ENCODE results near the gene MAP3K3.

The MAP3K3 gene

GRCh38 chr17:63686138-63686685 is 64.0 kb downstream of the MAP3K3 start:
- CTCF ChIA-PET, result interaction anchor here (0.6 to 2.6 kb wide), 4 partner anchors 10 to 102 kb away, joined by 3 to 7 read pairs (median 4); no protein-coding TSS in a partner anchor

GRCh38 chr17:63688396-63689020 is 66.3 kb downstream of the MAP3K3 start:
- H3K36me3 ChIP-seq (ENCODE audit: control insufficient read depth in 4 of 4, insufficient read depth in 4 of 4, low read length in 3 of 4), result peaks cover 34 to 84% (median 64%) of the 10 kb centered on the region in 4 experiments
- H3K27ac ChIP-seq (ENCODE audit: insufficient read depth in 1 of 2, low read depth in 1 of 2, low read length in 2 of 2, poor library complexity in 1 of 2, severe bottlenecking in 2 of 2), result no peak overlapping the region
- WGBS (ENCODE audit: insufficient coverage), result 96% methylated on average over 10 of the region's 12 CpGs
- H3K9me3 ChIP-seq (ENCODE audit: control extremely low read depth in 1 of 5, control insufficient read depth in 4 of 5, insufficient read depth in 2 of 5, low read depth in 1 of 5, low read length in 4 of 5), result no peaks in the 10 kb centered on the region
- ChIA-PET POLR2A (interaction anchor here (0.7 to 1.3 kb wide), 2 partner anchors 8 to 12 kb away, joined by 3 to 4 read pairs; no protein-coding TSS in a partner anchor), CTCF (interaction anchor here (0.9 to 1.6 kb wide), 4 partner anchors 11 to 69 kb away, joined by 3 to 6 read pairs (median 4); no protein-coding TSS in a partner anchor)
- DNase-seq, result no peak
- H3K4me1 ChIP-seq (ENCODE audit: control extremely low read depth in 1 of 4, control insufficient read depth in 4 of 4, insufficient read depth in 4 of 4, low read length in 3 of 4), result no peaks in the 10 kb centered on the region
- H3K27me3 ChIP-seq (replicated peaks in 2 of 5; ENCODE audit: control insufficient read depth in 4 of 5, insufficient read depth in 5 of 5, low read length in 4 of 5), result no peaks in the 10 kb centered on the region
- H3K4me3 ChIP-seq (ENCODE audit: control insufficient read depth in 1 of 7, extremely low read depth in 1 of 7, insufficient read depth in 4 of 7, low read depth in 2 of 7, low read length in 6 of 7), result no peak overlapping the region

More at GRCh38 chr17:63686138-63686685, 64.0 kb downstream of the MAP3K3 start:
- WGBS (ENCODE audit: insufficient coverage), result 100% methylated on average over 3 of the region's 3 CpGs
- no peak for DNase-seq
- H3K4me1 ChIP-seq (ENCODE audit: control extremely low read depth in 1 of 4, control insufficient read depth in 4 of 4, insufficient read depth in 4 of 4, low read length in 3 of 4), result no peaks in the 10 kb centered on the region
- peaks cover 0 to 13% (median 2%) of the 10 kb centered on the region in 5 experiments for H3K9me3 ChIP-seq (ENCODE audit: control extremely low read depth in 1 of 5, control insufficient read depth in 4 of 5, insufficient read depth in 2 of 5, low read depth in 1 of 5, low read length in 4 of 5)
- no peak overlapping the region for H3K4me3 ChIP-seq (ENCODE audit: control insufficient read depth in 1 of 7, extremely low read depth in 1 of 7, insufficient read depth in 4 of 7, low read depth in 2 of 7, low read length in 6 of 7)
- H3K36me3 ChIP-seq (ENCODE audit: control insufficient read depth in 4 of 4, insufficient read depth in 4 of 4, low read length in 3 of 4), result peaks cover 37 to 83% (median 60%) of the 10 kb centered on the region in 4 experiments
- no peaks in the 10 kb centered on the region for H3K27me3 ChIP-seq (replicated peaks in 2 of 5; ENCODE audit: control insufficient read depth in 4 of 5, insufficient read depth in 5 of 5, low read length in 4 of 5)
- no peak overlapping the region for H3K27ac ChIP-seq (ENCODE audit: insufficient read depth in 1 of 2, low read depth in 1 of 2, low read length in 2 of 2, poor library complexity in 1 of 2, severe bottlenecking in 2 of 2)
- POLR2A ChIA-PET, result interaction anchor here (1.5 kb wide), 1 partner anchor 13 kb away, joined by 3 read pairs; no protein-coding TSS in a partner anchor

- POLR2A ChIA-PET, result no interaction called here
- Histone ChIP-seq H3K9me3 (ENCODE audit: control extremely low read depth in 1 of 5, control insufficient read depth in 4 of 5, insufficient read depth in 2 of 5, low read depth in 1 of 5, low read length in 4 of 5) (no peaks in the 10 kb centered on the region), H3K4me1 (ENCODE audit: control extremely low read depth in 1 of 4, control insufficient read depth in 4 of 4, insufficient read depth in 4 of 4, low read length in 3 of 4) (peaks cover 0 to 8% (median 4%) of the 10 kb centered on the region in 4 experiments), H3K27ac (ENCODE audit: insufficient read depth in 1 of 2, low read depth in 1 of 2, low read length in 2 of 2, poor library complexity in 1 of 2, severe bottlenecking in 2 of 2) (no peak overlapping the region), H3K27me3 (replicated peaks in 2 of 5; ENCODE audit: control insufficient read depth in 4 of 5, insufficient read depth in 5 of 5, low read length in 4 of 5) (no peaks in the 10 kb centered on the region), H3K4me3 (ENCODE audit: control insufficient read depth in 1 of 7, extremely low read depth in 1 of 7, insufficient read depth in 4 of 7, low read depth in 2 of 7, low read length in 6 of 7) (no peak overlapping the region), H3K36me3 (ENCODE audit: control insufficient read depth in 4 of 4, insufficient read depth in 4 of 4, low read length in 3 of 4) (peaks cover 33 to 86% (median 70%) of the 10 kb centered on the region in 4 experiments)
- 98% methylated on average over 14 of the region's 14 CpGs for WGBS (ENCODE audit: insufficient coverage)
- CTCF ChIA-PET, result interaction anchor here (1.0 to 2.3 kb wide), 2 partner anchors 14 to 25 kb away, joined by 3 to 13 read pairs; no protein-coding TSS in a partner anchor
- DNase-seq, result no peak
Measured at GRCh38 chr17:63689479-63689878, 67.3 kb downstream of the MAP3K3 start.

- CTCF ChIA-PET, result interaction anchor here (0.7 to 7.7 kb wide), 5 partner anchors 14 to 265 kb away, joined by 3 to 111 read pairs (median 8); no protein-coding TSS in a partner anchor
- H3K4me3 ChIP-seq (ENCODE audit: control insufficient read depth in 1 of 7, extremely low read depth in 1 of 7, insufficient read depth in 4 of 7, low read depth in 2 of 7, low read length in 6 of 7), result no peak overlapping the region
- no peak overlapping the region for H3K27ac ChIP-seq (ENCODE audit: insufficient read depth in 1 of 2, low read depth in 1 of 2, low read length in 2 of 2, poor library complexity in 1 of 2, severe bottlenecking in 2 of 2)
- H3K9me3 ChIP-seq (ENCODE audit: control extremely low read depth in 1 of 5, control insufficient read depth in 4 of 5, insufficient read depth in 2 of 5, low read depth in 1 of 5, low read length in 4 of 5), result no peaks in the 10 kb centered on the region
- POLR2A ChIA-PET, result interaction anchor here (1.6 kb wide), 1 partner anchor 15 kb away, joined by 4 read pairs; no protein-coding TSS in a partner anchor
- H3K36me3 ChIP-seq (ENCODE audit: control insufficient read depth in 4 of 4, insufficient read depth in 4 of 4, low read length in 3 of 4), result peaks cover 31 to 84% (median 71%) of the 10 kb centered on the region in 4 experiments
- WGBS (ENCODE audit: insufficient coverage), result 98% methylated on average over 11 of the region's 11 CpGs
- DNase-seq, result no peak
- peaks cover 0 to 29% (median 19%) of the 10 kb centered on the region in 4 experiments for H3K4me1 ChIP-seq (ENCODE audit: control extremely low read depth in 1 of 4, control insufficient read depth in 4 of 4, insufficient read depth in 4 of 4, low read length in 3 of 4)
- no peaks in the 10 kb centered on the region for H3K27me3 ChIP-seq (replicated peaks in 2 of 5; ENCODE audit: control insufficient read depth in 4 of 5, insufficient read depth in 5 of 5, low read length in 4 of 5)
Measured at GRCh38 chr17:63692195-63692816, 70.1 kb downstream of the MAP3K3 start.

- Histone ChIP-seq H3K9me3 (ENCODE audit: control extremely low read depth in 1 of 5, control insufficient read depth in 4 of 5, insufficient read depth in 2 of 5, low read depth in 1 of 5, low read length in 4 of 5) (no peaks in the 10 kb centered on the region), H3K27ac (ENCODE audit: insufficient read depth in 1 of 2, low read depth in 1 of 2, low read length in 2 of 2, poor library complexity in 1 of 2, severe bottlenecking in 2 of 2) (peak overlapping the region in 1 of 2 experiments; percentile 21)
- WGBS (ENCODE audit: insufficient coverage), result 95% methylated on average over 13 of the region's 18 CpGs
Measured at GRCh38 chr17:63693411-63694113, 71.3 kb downstream of the MAP3K3 start.

GRCh38 chr17:63694229-63694949 is 72.2 kb downstream of the MAP3K3 start:
- Histone ChIP-seq H3K4me1 (ENCODE audit: control extremely low read depth in 1 of 4, control insufficient read depth in 4 of 4, insufficient read depth in 4 of 4, low read length in 3 of 4) (peaks cover 0 to 46% (median 34%) of the 10 kb centered on the region in 4 experiments), H3K27me3 (replicated peaks in 2 of 5; ENCODE audit: control insufficient read depth in 4 of 5, insufficient read depth in 5 of 5, low read length in 4 of 5) (no peaks in the 10 kb centered on the region), H3K36me3 (ENCODE audit: control insufficient read depth in 4 of 4, insufficient read depth in 4 of 4, low read length in 3 of 4) (peaks cover 24 to 77% (median 61%) of the 10 kb centered on the region in 4 experiments), H3K27ac (ENCODE audit: insufficient read depth in 1 of 2, low read depth in 1 of 2, low read length in 2 of 2, poor library complexity in 1 of 2, severe bottlenecking in 2 of 2) (no peak overlapping the region), H3K4me3 (ENCODE audit: control insufficient read depth in 1 of 7, extremely low read depth in 1 of 7, insufficient read depth in 4 of 7, low read depth in 2 of 7, low read length in 6 of 7) (no peak overlapping the region), H3K9me3 (ENCODE audit: control extremely low read depth in 1 of 5, control insufficient read depth in 4 of 5, insufficient read depth in 2 of 5, low read depth in 1 of 5, low read length in 4 of 5) (no peaks in the 10 kb centered on the region)
- ChIA-PET CTCF (interaction anchor here (0.9 to 7.7 kb wide), 7 partner anchors 16 to 260 kb away, joined by 3 to 111 read pairs (median 3); no protein-coding TSS in a partner anchor), POLR2A (interaction anchor here (0.5 to 2.2 kb wide), 6 partner anchors 9 to 1339 kb away, joined by 3 to 6 read pairs (median 3); no protein-coding TSS in a partner anchor)
- DNase-seq, result peak in 2 of 3 donors; percentile 68 to 76
- 85% methylated on average over 11 of the region's 12 CpGs for WGBS (ENCODE audit: insufficient coverage)

More at GRCh38 chr17:63693411-63694113, 71.3 kb downstream of the MAP3K3 start:
- Histone ChIP-seq H3K27me3 (replicated peaks in 2 of 5; ENCODE audit: control insufficient read depth in 4 of 5, insufficient read depth in 5 of 5, low read length in 4 of 5) (no peaks in the 10 kb centered on the region), H3K36me3 (ENCODE audit: control insufficient read depth in 4 of 4, insufficient read depth in 4 of 4, low read length in 3 of 4) (peaks cover 29 to 86% (median 68%) of the 10 kb centered on the region in 4 experiments), H3K4me3 (ENCODE audit: control insufficient read depth in 1 of 7, extremely low read depth in 1 of 7, insufficient read depth in 4 of 7, low read depth in 2 of 7, low read length in 6 of 7) (no peak overlapping the region), H3K4me1 (ENCODE audit: control extremely low read depth in 1 of 4, control insufficient read depth in 4 of 4, insufficient read depth in 4 of 4, low read length in 3 of 4) (peaks cover 0 to 42% (median 32%) of the 10 kb centered on the region in 4 experiments)
- POLR2A ChIA-PET, result interaction anchor here (0.5 to 2.2 kb wide), 3 partner anchors 16 to 100 kb away, joined by 3 to 6 read pairs (median 4); no protein-coding TSS in a partner anchor
- no peak for DNase-seq
- CTCF ChIA-PET, result interaction anchor here (0.9 to 7.7 kb wide), 4 partner anchors 9 to 60 kb away, joined by 3 to 111 read pairs (median 56); no protein-coding TSS in a partner anchor

Data from common myeloid progenitor, CD34-positive (primary cell).